SK-N-MC (cell line): ENCODE results near the gene REEP6.
A peak's percentile ranks its signal among the peaks of the same experiment; 100 is the strongest.
"Not testable (repeated sequence)": the region's sequence is repeated elsewhere in the genome, so short reads cannot be mapped to it uniquely, and the experiment has no call there.

Experiments
- DNase-seq: peaks from one replicate; pipeline ENCODE4 v3.0.0-alpha.2; 2011; ENCODE audit warnings: low read depth, low spot score
- H3K27ac ChIP-seq: fragments of 200-600 bp; sonication (generic); 2 replicates; pipeline ENCODE4 v1.5.1; 2016; ENCODE audit warnings: mixed run types
- H3K36me3 ChIP-seq: fragments of 200-600 bp; sonication (generic); 2 replicates; pipeline ENCODE4 v1.6.1; 2017; ENCODE audit warnings: antibody characterized with exemption, low read length, mixed read lengths; ENCODE audit not compliant: insufficient read depth
- H3K4me3 ChIP-seq: fragments of 200-600 bp; sonication (generic); 2 replicates; pipeline ENCODE4 v1.5.1; 2016
- H3K9ac ChIP-seq: fragments of 200-600 bp; sonication (generic); 2 replicates; pipeline ENCODE4 v1.8.0; 2017; ENCODE audit warnings: mixed run types, mixed read lengths; ENCODE audit not compliant: insufficient read length
- H3K9me3 ChIP-seq: fragments of 200-600 bp; sonication (generic); 2 replicates; pipeline ENCODE4 v1.6.1; 2017; ENCODE audit warnings: low read depth, mild to moderate bottlenecking, antibody characterized with exemption, low read length, moderate library complexity, mixed read lengths
- EZH2 ChIP-seq: fragments of 200-600 bp; sonication (generic); IDR thresholded peaks from one replicate; pipeline ENCODE4 v1.6.1; 2017; ENCODE audit warnings: antibody characterized with exemption
- FOXP2 ChIP-seq: optimal IDR thresholded peaks from 2 replicates; pipeline ENCODE3; 2011; ENCODE audit warnings: mild to moderate bottlenecking, moderate library complexity; ENCODE audit not compliant: insufficient read depth; ENCODE audit errors: extremely low read length, control extremely low read depth
- POLR2AphosphoS5 ChIP-seq: IDR thresholded peaks from 2 replicates; pipeline ENCODE4 v1.6.1; 2012; ENCODE audit warnings: mild to moderate bottlenecking, low read depth, low read length, borderline replicate concordance

The REEP6 gene

DNA sequence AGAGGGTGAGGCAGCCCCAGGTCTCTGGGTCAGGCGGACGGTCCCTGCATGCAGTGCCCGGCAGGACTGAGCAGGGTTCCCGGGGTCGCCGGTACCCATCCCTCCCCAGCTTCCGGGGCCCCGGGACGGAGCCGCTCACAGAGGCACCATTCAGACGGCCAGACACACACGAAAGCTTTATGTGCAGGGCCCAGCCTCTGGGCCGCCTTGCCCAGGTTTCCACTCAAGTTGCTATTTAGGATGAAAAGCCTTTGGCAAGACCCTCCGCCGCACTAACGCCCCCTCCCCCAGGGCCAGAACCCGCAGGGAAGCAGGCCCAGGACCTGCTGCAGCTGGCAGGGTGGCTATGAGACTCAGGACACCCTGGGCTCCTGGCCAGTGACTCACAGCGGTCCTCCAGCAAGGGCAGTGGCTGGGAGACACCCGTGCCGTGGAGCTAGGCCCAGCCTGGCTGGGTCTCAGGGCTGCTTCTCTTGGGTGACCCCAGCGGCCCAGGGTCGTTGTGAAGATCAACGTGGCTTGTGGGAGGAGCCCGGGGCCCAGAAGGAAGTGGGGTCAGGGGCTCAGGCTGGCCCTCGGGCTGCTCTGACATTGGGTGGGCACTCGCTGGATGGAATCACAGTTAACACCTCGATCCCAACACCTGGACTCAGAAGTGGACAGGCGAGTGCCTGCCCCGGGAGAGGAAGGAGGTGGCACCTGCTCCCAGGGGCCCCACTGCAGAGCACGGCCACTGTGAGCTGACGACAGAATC lies 16.8 kb upstream of the REEP6 start:
- no peak for DNase-seq
- Histone ChIP-seq H3K9ac (no peak overlapping the region), H3K9me3 (no peaks in the 10 kb centered on the region), H3K4me3 (no peak overlapping the region), H3K36me3 (peaks cover 4% of the 10 kb centered on the region; the same call in 1 of the 2 replicates), H3K27ac (no peak overlapping the region)
- TF ChIP-seq EZH2 (no peak), POLR2AphosphoS5 (no peak; the same call in none of the 2 replicates), FOXP2 (no peak)

DNA sequence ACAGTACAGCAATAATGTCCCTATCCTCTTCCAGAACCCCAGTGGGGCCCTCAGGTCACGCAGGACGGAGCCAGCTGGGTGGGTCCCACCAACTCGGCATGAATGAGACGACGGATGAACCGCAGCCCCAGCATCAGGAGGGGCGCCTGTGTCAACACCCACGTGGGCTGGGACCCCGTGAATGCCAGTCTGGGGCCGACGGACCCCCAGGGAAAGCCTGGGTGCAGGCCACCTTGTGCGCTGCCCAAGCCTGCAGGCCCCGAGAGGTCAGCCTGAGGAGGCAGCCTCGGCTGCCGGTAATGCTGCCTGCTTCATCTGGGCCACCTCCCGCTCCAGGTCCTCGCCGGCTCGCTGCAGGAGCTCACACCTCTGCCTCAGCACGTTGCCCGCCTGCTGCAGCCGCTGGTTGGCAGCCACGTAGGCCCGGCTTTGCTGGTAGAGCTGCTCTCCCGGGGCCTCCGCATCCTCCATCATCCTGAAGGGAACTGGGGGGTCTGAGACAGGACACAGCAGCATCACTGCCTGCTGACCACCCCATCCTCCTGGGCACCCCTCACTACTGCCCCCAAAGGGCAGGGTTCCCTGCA lies 16.1 kb upstream of the REEP6 start:
- peaks cover 4% of the 10 kb centered on the region; the same call in 1 of the 2 replicates for H3K36me3 ChIP-seq
- H3K9ac ChIP-seq = no peak overlapping the region
- no peak overlapping the region for H3K27ac ChIP-seq

DNA sequence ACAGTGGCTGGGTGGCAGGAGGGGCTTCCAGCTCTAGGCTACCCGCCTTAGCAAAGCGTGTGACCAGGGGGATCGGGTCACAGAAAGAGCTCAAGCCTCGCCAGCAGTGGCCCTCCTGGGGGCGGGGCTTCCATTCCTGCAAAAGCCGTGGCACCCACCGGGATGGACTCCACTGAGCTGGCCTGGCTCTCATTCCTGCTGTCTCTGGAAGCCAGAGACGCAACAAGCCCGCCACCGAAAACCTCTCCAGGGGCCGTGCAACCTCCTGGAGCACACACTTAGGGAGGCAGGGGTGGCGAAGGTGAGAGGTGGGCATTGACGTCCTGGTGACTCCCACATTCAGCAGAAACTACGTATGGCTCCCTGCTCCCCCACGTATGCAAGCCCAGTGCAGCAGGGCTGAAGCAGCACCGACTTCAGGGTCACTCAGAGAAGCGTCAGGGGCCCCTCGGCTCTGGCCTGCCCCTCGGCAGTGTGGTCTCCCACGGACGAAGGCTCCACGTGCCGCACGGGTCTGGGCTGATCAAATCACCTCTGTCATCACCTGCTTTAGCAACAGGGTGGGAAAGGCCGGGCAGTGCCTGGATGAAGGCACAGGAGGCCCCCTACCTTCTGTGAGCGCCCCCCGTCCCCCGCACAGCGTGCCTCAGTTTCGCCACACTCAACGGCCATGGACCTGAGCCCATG lies 15.1 kb upstream of the REEP6 start:
- Histone ChIP-seq H3K9ac (no peak overlapping the region), H3K36me3 (peaks cover 4% of the 10 kb centered on the region; the same call in 1 of the 2 replicates), H3K9me3 (no peaks in the 10 kb centered on the region), H3K27ac (no peak overlapping the region), H3K4me3 (no peak overlapping the region)
- TF ChIP-seq POLR2AphosphoS5 (no peak), EZH2 (no peak), FOXP2 (no peak)
- DNase-seq = no peak

More for the DNA sequence above, 16.1 kb upstream of the REEP6 start:
- TF ChIP-seq EZH2 (no peak), POLR2AphosphoS5 (no peak), FOXP2 (no peak)
- DNase-seq = no peak
- no peaks in the 10 kb centered on the region for H3K9me3 ChIP-seq
- H3K4me3 ChIP-seq = no peak overlapping the region

DNA sequence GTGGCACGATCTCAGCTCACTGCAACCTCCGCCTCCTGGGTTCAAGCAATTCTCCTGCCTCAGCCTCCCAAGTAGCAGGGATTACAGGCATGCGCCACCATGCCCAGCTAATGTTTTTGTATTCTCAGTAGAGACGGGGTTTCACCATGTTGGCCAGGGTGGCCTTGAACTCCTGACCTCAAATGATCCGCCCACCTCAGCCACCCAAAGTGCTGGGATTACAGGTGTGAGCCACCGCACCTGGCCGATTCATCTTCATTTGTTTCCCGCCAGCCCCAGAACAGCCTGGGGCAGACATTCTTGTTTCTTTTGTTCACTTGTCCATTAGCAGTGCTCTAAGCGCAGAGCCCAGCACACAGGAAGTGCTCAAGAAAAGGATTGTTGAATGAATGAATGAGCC lies 13.9 kb upstream of the REEP6 start:
- not testable (repeated sequence) for H3K4me3 ChIP-seq, H3K36me3 ChIP-seq, H3K9me3 ChIP-seq, H3K27ac ChIP-seq, DNase-seq, H3K9ac ChIP-seq

DNA sequence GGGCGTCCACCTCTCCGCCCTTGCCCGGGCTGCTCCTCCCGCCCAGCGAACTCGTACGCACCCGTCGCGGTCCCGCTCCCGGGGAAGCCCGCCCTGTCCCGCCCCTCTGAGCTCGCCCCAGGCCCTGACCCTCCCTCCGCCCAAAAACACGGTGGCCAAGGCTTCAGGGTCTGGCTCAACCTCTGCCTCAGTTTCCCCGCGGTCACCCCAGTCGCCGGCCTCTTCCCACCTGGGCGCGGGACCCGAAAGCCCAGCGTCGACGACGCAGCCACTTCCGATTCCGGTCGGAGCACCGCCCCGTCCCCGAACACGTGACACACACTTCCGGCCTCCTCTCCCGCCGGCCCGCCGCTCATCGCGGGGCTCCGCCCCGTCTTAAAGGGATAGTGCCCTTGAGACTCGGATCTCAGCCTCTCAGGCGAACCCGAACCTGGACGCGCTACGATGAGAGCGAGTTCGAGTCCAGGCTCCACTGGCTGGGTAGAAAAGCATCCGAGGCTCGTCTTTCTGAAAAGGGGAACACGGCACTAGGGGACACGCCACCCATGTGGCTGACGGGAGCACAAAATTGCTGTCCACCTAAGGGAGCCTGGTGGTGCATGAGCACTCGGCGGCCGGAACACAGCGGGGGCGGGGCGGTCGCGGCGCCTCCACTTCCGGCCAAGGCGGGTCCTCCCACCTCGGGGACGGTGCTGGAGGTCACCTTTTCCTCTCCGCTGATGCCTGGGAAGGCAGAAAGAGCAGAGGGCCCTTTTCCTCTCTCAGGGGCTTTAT lies 11.9 kb upstream of the REEP6 start, which contains the start of gene C19orf25:
Gene C19orf25, minus strand, starts transcription at position 282 of the 774 bp plus-strand sequence. CDS start 312 bp downstream, outside the sequence.
- TF ChIP-seq EZH2 = no peak
- TF ChIP-seq POLR2AphosphoS5 = peak; percentile 84
- peak; percentile 53 for DNase-seq
- H3K9ac ChIP-seq = peak within 1 kb of the TSS; percentile 86
- peaks cover 4% of the 10 kb centered on the region; the same call in 1 of the 2 replicates for H3K36me3 ChIP-seq
- peak within 1 kb of the TSS; percentile 72 for H3K27ac ChIP-seq
- H3K9me3 ChIP-seq = no peaks in the 10 kb centered on the region
- peak within 1 kb of the TSS; percentile 90 for H3K4me3 ChIP-seq

DNA sequence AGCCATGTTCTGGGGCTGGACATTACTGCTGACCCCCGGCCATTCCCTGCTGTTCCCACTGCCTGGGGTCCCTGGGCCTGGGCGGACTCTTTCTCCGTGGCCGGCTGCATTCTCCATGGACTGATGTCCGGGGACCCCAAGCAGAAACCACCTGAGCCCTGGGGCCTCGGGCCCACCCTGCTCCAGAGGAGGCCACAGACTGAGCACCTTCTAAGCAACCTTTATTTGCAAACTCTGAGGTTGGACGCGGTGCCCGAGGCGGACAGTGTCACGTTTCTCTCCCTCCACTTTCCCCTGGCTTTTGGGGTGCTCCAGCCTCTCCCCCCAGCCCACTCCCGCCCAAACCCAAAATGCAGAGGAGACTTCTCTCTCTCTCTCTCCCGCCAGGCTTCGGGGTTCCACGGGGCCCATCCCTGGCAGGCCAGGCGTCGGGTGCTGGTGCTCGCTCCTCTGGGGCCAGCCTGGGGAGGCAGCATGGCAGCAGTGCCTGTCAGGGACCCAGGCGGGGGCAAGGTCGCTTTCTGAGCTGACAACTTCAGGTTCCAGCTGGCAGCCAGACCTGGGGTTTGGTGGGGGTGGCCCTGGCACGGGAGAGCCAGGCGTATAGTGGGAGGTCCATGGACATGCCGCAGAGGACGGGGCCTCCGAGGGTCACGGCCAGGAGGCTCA lies 9.6 kb upstream of the REEP6 start:
- Histone ChIP-seq H3K27ac (no peak overlapping the region), H3K36me3 (peaks cover 4% of the 10 kb centered on the region; the same call in 1 of the 2 replicates), H3K4me3 (no peak overlapping the region), H3K9me3 (no peaks in the 10 kb centered on the region), H3K9ac (no peak overlapping the region)
- no peak for DNase-seq
- TF ChIP-seq EZH2 (no peak), POLR2AphosphoS5 (no peak), FOXP2 (no peak)

DNA sequence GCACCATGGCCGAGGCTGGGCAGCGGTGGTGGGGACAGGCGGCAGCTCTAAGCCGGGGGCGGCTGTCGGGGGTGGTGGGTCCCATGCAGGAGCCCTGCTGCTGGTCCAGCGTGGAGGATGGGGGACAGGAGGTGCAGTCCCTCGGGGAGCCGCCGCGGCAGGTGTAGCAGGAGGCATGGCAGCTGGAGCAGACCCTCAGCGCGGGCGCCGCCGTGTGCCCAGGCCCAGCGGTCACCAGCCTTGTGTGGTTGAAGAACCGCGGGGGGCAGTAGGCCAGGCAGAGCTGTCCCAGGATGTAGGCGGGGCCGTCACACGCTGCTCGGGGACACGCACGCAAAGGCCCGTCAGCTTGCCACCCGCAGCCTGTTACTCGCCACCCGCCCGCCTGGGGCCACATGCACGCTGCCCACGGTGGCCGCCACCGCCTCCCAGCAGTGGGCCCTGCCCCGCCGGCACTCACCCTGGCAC lies 9.1 kb upstream of the REEP6 start:
- TF ChIP-seq EZH2 = no peak
- TF ChIP-seq POLR2AphosphoS5 = no peak
- no peak for TF ChIP-seq FOXP2
- DNase-seq = no peak
- no peak overlapping the region for H3K9ac ChIP-seq

More for the DNA sequence above, 9.1 kb upstream of the REEP6 start:
- peaks cover 4% of the 10 kb centered on the region; the same call in 1 of the 2 replicates for H3K36me3 ChIP-seq
- H3K27ac ChIP-seq = no peak overlapping the region
- H3K4me3 ChIP-seq = no peak overlapping the region
- no peaks in the 10 kb centered on the region for H3K9me3 ChIP-seq
